Measurements from ENCODE around the gene BTAF1.
A peak's percentile ranks its signal among the peaks of the same experiment; 100 is the strongest.

The BTAF1 gene

DNA sequence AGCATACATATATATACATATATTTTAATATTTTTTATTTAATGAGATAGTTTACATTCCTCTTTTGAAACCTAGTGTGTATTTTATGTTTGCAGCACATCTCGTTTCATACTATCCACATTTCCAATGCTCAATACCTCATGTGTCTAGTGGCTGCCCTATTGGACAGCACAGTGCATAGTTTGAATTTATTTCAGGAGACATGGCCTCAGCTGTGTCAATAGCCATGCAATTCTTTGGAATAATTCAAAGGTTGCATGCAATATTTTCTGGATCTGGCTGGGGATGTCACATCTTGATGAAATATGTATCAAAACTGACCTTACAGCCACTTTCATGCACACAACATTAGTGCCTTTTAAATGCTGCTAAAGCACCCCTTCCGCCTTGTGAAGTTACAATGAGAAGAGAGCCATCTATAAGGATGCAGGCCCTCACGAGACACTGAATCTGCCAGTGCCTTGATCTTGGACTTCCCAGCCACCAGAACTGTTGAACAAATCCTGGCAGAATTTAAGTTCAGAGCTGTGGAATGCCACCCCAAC, 27.3 kb upstream of the BTAF1 start:
- no peak for DNase-seq (ENCODE audit: low read depth)
- in situ Hi-C loops (cut with HindIII; ENCODE audit: low sequenced_read_pairs): no loop called here
- TF ChIP-seq, protein P1, sequence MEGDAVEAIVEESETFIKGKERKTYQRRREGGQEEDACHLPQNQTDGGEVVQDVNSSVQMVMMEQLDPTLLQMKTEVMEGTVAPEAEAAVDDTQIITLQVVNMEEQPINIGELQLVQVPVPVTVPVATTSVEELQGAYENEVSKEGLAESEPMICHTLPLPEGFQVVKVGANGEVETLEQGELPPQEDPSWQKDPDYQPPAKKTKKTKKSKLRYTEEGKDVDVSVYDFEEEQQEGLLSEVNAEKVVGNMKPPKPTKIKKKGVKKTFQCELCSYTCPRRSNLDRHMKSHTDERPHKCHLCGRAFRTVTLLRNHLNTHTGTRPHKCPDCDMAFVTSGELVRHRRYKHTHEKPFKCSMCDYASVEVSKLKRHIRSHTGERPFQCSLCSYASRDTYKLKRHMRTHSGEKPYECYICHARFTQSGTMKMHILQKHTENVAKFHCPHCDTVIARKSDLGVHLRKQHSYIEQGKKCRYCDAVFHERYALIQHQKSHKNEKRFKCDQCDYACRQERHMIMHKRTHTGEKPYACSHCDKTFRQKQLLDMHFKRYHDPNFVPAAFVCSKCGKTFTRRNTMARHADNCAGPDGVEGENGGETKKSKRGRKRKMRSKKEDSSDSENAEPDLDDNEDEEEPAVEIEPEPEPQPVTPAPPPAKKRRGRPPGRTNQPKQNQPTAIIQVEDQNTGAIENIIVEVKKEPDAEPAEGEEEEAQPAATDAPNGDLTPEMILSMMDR (IDR thresholded peaks at IDR 0.05; ENCODE audit: low read depth, low read length, missing control alignments): no peak
- H3K4me3 ChIP-seq (ENCODE audit: low read depth, low read length): no peak overlapping the region

DNA sequence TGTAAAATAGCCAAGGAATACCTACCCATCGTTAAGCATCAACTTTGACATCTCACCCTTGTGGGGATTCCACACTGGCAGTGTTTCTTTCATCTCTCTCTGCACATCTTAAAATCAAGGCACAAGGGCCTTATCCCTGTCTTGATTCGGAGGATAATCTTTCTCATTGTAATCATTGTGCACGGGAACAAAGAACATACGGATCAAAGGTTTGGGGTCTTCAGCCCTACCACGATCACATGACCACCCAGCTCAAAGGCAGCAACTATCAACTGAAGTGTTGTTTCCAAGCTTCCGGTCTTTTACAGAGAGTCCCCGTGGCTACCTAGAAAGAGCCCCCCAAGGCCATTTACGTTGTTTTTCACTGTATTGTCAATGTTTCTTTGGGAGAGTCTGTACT, 26.1 kb upstream of the BTAF1 start:
- in situ Hi-C loops (cut with HindIII; ENCODE audit: low sequenced_read_pairs): no loop called here
- TF ChIP-seq, protein P1 (IDR thresholded peaks at IDR 0.05; ENCODE audit: low read depth, low read length, missing control alignments): no peak
- no peak overlapping the region for H3K4me3 ChIP-seq (ENCODE audit: low read depth, low read length)
- no peak for DNase-seq (ENCODE audit: low read depth)

DNA sequence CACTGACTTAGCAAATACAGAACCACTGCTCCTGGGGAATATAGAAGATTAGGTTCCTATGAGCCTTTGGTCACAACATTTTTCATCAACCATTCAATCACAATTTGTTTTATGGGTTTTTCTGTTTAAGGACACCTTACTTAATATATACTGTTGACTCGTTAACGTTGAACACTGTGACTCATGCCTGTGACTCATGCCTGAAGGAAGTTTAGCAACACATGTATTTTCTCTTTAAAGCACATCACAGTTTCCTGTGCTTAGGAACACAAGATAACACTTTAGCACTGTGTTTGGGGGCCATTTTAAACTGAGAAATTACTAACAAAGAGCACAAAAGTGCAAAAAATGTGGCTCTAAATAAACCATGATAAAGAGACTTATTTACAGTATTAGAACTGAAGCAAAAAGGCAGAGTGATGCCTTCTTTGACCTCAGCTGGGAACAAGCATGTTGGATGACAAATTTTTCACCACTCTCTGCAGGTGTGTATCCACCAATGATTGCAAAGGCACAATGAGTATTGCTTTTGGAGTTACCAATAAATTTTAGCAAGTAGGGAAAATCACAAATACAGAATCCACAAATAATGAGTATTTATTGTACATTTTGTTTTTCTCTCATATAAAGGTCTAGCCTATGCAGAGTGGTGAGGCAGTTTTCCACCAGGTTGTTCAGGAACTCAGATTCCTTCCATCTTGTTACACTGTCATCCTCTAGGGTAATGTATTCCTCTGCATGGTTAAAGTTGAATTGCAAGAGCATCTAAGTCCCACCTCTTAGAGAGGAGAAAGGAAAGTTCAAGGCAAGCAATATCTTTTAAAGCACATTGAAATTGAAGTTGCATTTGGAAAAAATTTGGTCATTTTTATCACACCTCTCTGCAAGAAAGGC, 21.5 kb upstream of the BTAF1 start:
- DNase-seq (ENCODE audit: low read depth): peak; percentile 79
- TF ChIP-seq, protein P1 (IDR thresholded peaks at IDR 0.05; ENCODE audit: low read depth, low read length, missing control alignments): no peak

DNA sequence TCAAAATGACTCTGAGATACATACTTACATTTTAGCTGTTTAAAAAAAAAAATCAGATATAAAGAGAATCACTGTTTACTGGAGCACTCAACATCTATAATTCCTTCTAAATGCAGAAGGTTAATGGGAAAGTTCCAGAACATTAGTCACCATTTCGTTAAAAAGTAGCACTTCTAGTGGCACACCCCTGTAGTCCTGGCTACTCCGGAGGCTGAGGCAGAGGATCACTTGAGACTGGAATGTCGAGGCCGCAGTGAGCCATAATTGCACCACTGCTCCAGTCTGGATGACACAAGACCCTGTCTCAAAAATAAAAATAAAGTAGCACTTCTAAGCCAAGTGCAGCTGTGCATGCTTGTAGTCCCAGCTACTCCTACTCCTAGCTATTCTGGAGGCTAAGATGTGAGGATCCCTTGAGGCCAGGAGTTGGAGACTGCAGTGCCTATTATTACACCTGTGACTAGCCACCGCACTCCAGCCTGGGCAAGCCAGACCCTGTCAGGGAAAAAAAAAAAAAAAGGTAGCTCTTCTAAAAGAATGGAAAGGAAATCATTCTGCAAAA, 16.5 kb upstream of the BTAF1 start:
- H3K4me3 ChIP-seq (ENCODE audit: low read depth, low read length): no peak overlapping the region
- in situ Hi-C loops (cut with HindIII; ENCODE audit: low sequenced_read_pairs): no loop called here

More for the DNA sequence above, 21.5 kb upstream of the BTAF1 start:
- in situ Hi-C loops (cut with HindIII; ENCODE audit: low sequenced_read_pairs): no loop called here
- no peak overlapping the region for H3K4me3 ChIP-seq (ENCODE audit: low read depth, low read length)

DNA sequence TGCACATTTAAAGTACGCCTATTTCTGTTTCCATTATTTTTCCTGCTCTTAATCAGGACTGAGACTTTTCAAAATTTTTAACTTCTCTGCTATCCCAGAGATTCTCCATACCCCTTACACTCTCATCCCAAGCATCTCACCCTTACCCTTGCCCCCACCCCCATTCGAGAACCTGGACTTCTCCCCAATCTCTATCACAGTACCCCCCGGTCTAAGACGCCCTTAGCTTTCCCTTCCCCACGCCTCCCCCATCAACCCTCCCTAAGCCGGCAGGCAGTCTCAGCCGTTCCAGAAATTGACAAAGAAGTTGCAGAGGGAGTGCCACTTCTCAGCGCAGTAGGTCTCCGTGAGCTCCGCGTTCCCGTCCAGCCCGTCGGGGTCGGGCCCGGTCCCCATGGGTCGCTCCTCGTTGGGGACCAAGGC, 15.6 kb upstream of the BTAF1 start:
- in situ Hi-C loops (cut with HindIII; ENCODE audit: low sequenced_read_pairs): no loop called here
- TF ChIP-seq, protein P1 (IDR thresholded peaks at IDR 0.05; ENCODE audit: low read depth, low read length, missing control alignments): no peak
- DNase-seq (ENCODE audit: low read depth): no peak
- peak overlapping the region; percentile 67 for H3K4me3 ChIP-seq (ENCODE audit: low read depth, low read length)

More for the DNA sequence above, 16.5 kb upstream of the BTAF1 start:
- TF ChIP-seq, protein P1 (IDR thresholded peaks at IDR 0.05; ENCODE audit: low read depth, low read length, missing control alignments): no peak
- DNase-seq (ENCODE audit: low read depth): no peak

DNA sequence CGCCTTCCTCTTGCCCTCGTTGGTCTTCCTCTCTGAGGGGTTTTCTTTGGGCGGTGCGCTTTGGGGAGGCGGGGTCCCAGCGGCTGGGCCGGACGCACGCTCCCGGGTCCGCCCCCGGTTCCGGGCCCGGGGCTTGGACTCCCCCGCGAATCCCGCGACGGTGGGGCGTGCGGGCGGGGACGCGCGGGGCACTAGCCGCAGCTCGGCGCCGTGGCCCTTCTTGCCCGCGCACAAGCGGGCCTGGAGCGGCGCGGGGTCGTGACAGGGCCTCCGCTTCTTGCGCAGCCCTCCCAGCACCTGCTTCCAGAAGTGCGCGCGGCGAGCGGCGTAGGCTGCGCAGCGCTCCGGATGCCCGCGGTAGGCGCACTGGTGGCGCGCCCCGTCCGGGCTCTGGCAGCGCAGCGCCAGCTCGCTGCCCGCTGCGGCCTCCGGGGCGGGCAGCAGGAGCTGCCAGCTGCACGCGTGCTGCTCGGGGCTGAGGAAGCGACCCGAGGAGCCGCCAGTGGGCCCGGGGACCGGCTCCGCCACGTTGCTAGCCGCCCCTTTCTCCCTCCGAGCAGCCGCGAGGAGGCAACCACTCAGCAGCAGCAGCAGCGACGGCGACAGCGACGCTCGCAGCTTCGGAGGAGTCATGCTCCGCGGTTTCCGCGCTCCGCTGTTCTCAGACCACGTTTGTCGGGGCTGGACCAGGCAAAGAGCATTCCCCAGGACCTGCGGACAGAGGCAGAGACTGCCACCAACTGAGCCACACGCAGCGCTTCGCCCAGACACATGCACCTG, 15.0 kb upstream of the BTAF1 start:
- DNase-seq (ENCODE audit: low read depth): no peak

More for the DNA sequence above, 15.0 kb upstream of the BTAF1 start:
- in situ Hi-C loops (cut with HindIII; ENCODE audit: low sequenced_read_pairs): no loop called here
- H3K4me3 ChIP-seq (ENCODE audit: low read depth, low read length): peak overlapping the region; percentile 67
- TF ChIP-seq, protein P1 (IDR thresholded peaks at IDR 0.05; ENCODE audit: low read depth, low read length, missing control alignments): peak; percentile 27
